GM12801 (cell line): ENCODE data around the gene DNAJC25.

ENCODE experiments used
- CTCF ChIP-seq: IDR thresholded peaks from one replicate; pipeline ENCODE4 v1.5.1; 2011; ENCODE audit warnings: control low read depth; ENCODE audit not compliant: insufficient read length; ENCODE audit errors: extremely low read depth

Gene DNAJC25

GRCh38 chr9:111613436-111614040 lies 17.6 kb upstream of the DNAJC25 start:
- no peak for TF ChIP-seq CTCF

- TF ChIP-seq CTCF, result no peak
Measured at GRCh38 chr9:111615928-111616327, 15.2 kb upstream of the DNAJC25 start.

GRCh38 chr9:111621895-111622480 lies 9.1 kb upstream of the DNAJC25 start:
- no peak for TF ChIP-seq CTCF

GRCh38 chr9:111622626-111623025 lies 8.5 kb upstream of the DNAJC25 start:
- TF ChIP-seq CTCF, result no peak

GRCh38 chr9:111627260-111627963 lies 3.7 kb upstream of the DNAJC25 start:
- no peak for TF ChIP-seq CTCF

- TF ChIP-seq CTCF, result no peak
Measured at GRCh38 chr9:111628411-111628810, 2.7 kb upstream of the DNAJC25 start.

GRCh38 chr9:111630182-111630963 lies 761 bp upstream of the DNAJC25 start:
- TF ChIP-seq CTCF, result no peak
